Measurements from ENCODE around the gene ALPL. TPM values are rescaled to one million over a fixed set of nuclear protein-coding genes. Genes with fewer than 3 reads are reported as not detected.

The ALPL gene
- total RNA-seq, 6 donors from 2014 or later, result 72.3 to 327 (median 182) TPM

DNA sequence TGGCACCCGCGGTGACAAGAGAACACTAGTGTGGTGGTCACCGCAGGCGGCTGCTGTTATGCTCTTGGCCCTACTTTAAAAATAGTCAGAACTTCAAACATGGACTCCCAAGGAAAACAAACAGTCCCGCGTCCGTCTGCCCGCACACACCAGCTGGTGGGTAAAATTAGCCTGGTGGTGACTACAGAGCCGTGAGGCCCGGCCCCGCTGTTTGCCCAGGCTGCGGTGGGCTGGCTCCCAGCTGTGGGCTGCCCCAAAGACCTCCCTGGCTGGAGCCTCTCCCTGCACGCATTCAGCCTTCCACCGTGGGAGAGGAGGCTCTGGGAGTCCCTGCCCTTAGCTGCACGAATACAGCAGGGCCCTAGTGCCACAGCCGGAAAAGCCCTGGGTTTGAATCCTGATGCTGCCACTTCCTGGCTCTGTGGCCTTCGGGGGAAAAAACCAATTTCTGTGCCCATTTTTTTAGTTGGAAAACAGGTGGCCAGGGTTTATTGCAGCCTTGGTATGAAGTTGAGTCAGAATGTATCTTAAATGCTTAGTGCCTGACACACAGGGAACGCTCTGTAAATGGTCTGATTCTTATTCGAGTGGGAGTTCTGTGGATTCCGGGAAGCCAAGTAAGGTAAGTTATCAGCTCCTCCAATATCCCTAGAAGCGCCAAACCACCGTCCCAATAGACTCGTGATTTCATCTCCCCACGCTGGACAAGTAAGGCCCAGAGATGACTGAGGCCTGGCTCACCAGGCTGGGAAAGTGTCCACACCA, 58.2 kb downstream of the ALPL start:
- no peaks in the 10 kb centered on the region for H3K9me3 ChIP-seq
- WGBS, 2 donors, result 87 to 90% methylated on average over 19 to 24 of the region's 24 CpGs
- no peak overlapping the region for H3K4me3 ChIP-seq
- H3K36me3 ChIP-seq, result peaks cover 0 to 10% (median 0%) of the 10 kb centered on the region in 4 donors
- no peaks in the 10 kb centered on the region for H3K27me3 ChIP-seq
- ATAC-seq (ENCODE audit: low FRiP score in 2 of 2) (peak in 1 of 2 donors; percentile 27), DNase-seq (no peak)
- TF ChIP-seq, protein P1, sequence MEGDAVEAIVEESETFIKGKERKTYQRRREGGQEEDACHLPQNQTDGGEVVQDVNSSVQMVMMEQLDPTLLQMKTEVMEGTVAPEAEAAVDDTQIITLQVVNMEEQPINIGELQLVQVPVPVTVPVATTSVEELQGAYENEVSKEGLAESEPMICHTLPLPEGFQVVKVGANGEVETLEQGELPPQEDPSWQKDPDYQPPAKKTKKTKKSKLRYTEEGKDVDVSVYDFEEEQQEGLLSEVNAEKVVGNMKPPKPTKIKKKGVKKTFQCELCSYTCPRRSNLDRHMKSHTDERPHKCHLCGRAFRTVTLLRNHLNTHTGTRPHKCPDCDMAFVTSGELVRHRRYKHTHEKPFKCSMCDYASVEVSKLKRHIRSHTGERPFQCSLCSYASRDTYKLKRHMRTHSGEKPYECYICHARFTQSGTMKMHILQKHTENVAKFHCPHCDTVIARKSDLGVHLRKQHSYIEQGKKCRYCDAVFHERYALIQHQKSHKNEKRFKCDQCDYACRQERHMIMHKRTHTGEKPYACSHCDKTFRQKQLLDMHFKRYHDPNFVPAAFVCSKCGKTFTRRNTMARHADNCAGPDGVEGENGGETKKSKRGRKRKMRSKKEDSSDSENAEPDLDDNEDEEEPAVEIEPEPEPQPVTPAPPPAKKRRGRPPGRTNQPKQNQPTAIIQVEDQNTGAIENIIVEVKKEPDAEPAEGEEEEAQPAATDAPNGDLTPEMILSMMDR (IDR thresholded peaks at IDR 0.05), result no peak
- TF ChIP-seq POLR2AphosphoS5 (IDR thresholded peaks at IDR 0.05), result no peak
- no peak for TF ChIP-seq POLR2A (IDR thresholded peaks at IDR 0.05)
- no peak for TF ChIP-seq EP300 (IDR thresholded peaks at IDR 0.05)
- no peak overlapping the region for H3K27ac ChIP-seq
- H3K4me1 ChIP-seq, result no peaks in the 10 kb centered on the region

DNA sequence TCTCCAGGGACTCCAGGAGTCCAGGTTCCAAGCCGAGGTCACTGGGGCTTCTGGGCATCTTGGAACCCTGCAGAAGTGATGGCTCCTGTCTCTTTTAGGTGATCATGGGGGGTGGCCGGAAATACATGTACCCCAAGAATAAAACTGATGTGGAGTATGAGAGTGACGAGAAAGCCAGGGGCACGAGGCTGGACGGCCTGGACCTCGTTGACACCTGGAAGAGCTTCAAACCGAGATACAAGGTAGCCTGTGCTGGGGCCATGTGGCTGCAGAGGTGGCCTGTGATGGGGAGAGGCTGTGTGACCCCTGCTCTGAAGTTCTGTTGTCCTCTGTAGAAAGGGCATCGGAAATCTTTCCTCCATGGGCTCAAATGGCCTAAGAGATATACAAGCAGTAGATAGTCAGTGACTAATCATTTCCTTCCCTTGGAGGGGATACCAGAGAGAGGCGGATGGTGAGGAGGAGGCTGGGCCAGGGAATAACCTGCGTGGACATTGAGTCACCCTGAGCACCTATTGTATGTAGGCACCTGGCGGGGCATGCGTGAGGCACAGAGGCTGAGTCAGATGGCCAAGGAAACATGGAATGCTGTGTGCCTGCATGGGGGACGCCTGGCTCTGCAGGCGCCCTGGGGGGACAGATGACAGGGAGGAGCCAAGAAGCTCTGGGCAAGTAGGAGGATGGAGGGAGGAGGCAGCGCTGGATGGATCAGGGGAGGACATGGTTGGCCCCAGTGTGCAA, 59.0 kb downstream of the ALPL start:
- WGBS, 2 donors, result 86 to 90% methylated on average over 15 of the region's 15 CpGs
- Histone ChIP-seq H3K36me3 (peaks cover 0 to 4% (median 0%) of the 10 kb centered on the region in 4 donors), H3K4me3 (no peak overlapping the region), H3K27ac (no peak overlapping the region), H3K27me3 (no peaks in the 10 kb centered on the region), H3K9me3 (no peaks in the 10 kb centered on the region), H3K4me1 (no peaks in the 10 kb centered on the region)
- no peak for DNase-seq
- TF ChIP-seq EP300 (IDR thresholded peaks at IDR 0.05) (no peak), POLR2AphosphoS5 (IDR thresholded peaks at IDR 0.05) (no peak), POLR2A (IDR thresholded peaks at IDR 0.05) (no peak)
- TF ChIP-seq, protein P1 (IDR thresholded peaks at IDR 0.05), result no peak
- ATAC-seq (ENCODE audit: low FRiP score in 2 of 2), result no peak

DNA sequence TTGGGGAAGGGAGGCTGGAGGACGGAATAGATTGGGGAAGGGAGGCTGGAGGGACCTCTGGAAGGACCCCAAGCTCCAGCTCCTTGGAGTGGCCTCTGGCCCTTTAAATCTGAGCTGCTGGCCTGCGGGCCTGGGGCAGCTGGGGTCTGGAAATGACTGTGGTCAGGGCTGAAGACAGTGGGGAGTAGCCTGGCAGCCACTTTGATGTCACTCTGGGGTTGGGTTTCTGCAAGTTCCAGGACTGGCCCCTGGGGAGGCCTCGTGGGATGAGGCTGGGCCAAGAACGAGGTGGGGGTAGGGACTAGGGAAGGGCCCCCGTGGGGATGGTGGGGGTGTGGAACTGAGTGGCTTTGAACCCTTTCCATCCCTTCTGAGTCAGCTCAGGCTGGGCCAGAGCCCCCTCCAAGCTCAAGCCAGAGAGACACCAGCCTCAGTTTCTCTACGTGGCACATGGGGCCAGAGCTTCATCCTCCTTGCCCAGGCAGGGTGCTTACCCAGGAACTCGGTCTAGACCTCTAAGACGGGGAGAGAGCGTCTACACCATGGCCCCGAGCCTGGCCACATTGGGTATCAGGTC, 59.7 kb downstream of the ALPL start:
- no peak for DNase-seq
- WGBS, 2 donors, result 73 to 80% methylated on average over 1 to 10 of the region's 10 CpGs
- H3K36me3 ChIP-seq, result peaks cover 0 to 3% (median 0%) of the 10 kb centered on the region in 4 donors
- no peaks in the 10 kb centered on the region for H3K27me3 ChIP-seq
- H3K27ac ChIP-seq, result no peak overlapping the region
- H3K4me1 ChIP-seq, result peaks cover 4 to 6% (median 5%) of the 10 kb centered on the region in 4 donors
- ATAC-seq (ENCODE audit: low FRiP score in 2 of 2), result no peak
- no peaks in the 10 kb centered on the region for H3K9me3 ChIP-seq
- no peak for TF ChIP-seq POLR2AphosphoS5 (IDR thresholded peaks at IDR 0.05)
- no peak for TF ChIP-seq POLR2A (IDR thresholded peaks at IDR 0.05)
- TF ChIP-seq, protein P1 (IDR thresholded peaks at IDR 0.05), result no peak
- no peak for TF ChIP-seq EP300 (IDR thresholded peaks at IDR 0.05)
- no peak overlapping the region for H3K4me3 ChIP-seq

DNA sequence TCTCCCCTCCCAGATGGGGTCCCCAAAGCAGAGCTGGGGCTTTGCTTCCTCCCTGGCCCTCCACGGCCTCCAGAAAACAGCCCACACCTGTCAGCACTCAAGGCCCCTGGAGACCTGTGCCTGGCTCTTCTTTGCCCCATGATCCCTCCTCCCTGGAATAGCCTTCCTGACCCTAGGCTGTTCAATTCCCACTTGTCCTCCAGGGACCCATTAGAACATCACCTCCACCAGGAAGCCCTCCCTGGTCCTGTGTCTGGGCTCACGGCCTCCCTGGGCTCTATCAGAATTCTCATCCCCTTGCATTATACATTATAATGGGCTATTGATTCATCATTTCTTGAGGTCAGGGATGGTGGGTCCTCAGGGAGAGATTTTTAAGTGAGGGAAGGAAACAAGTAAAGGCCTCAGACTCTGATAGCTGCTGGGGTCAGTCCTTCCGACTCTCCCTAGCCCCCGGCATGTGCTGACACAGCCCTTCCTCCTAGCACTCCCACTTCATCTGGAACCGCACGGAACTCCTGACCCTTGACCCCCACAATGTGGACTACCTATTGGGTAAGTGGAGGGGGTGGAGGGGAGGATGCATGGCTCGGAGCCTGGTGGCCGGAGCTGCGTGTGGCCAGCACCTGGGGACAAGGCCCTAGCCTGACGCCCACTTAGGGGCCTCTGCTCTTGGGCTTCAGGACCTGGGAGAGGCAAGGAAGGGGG, 60.8 kb downstream of the ALPL start:
- H3K36me3 ChIP-seq, result no peaks in the 10 kb centered on the region
- 79 to 82% methylated on average over 8 to 10 of the region's 10 CpGs for WGBS, 2 donors

More for the DNA sequence above, 60.8 kb downstream of the ALPL start:
- no peaks in the 10 kb centered on the region for H3K9me3 ChIP-seq
- no peak for ATAC-seq (ENCODE audit: low FRiP score in 2 of 2)
- TF ChIP-seq EP300 (IDR thresholded peaks at IDR 0.05) (no peak), POLR2AphosphoS5 (IDR thresholded peaks at IDR 0.05) (no peak), POLR2A (IDR thresholded peaks at IDR 0.05) (no peak)
- TF ChIP-seq, protein P1 (IDR thresholded peaks at IDR 0.05), result no peak
- peaks cover 8 to 15% (median 10%) of the 10 kb centered on the region in 4 donors for H3K4me1 ChIP-seq
- no peaks in the 10 kb centered on the region for H3K27me3 ChIP-seq
- H3K27ac ChIP-seq, result no peak overlapping the region
- DNase-seq, result no peak
- H3K4me3 ChIP-seq, result no peak overlapping the region

Measured in upper lobe of left lung (tissue), 6 donors.